CD4-positive, alpha-beta T cell (primary cell): ENCODE measurements around the gene ROR1. TPM values are rescaled to one million over a fixed set of nuclear protein-coding genes. Genes with fewer than 3 reads are reported as not detected.

ENCODE experiments used
- ATAC-seq: fragments of 200-7000 bp; cut with Tn5 transposase; one replicate; pipeline ENCODE4 v1.10.0; 2022; ENCODE audit warnings: mild to moderate bottlenecking; ENCODE audit not compliant: poor library complexity
- CTCF ChIA-PET: fragments of 350-600 bp; sonication (Branson Sonifier 250); formaldehyde crosslinking; loops from one replicate; lab custom pipeline; 2021; ENCODE audit warnings: antibody characterized with exemption, inconsistent platforms; lab: Charles Lee
- POLR2A ChIA-PET: fragments of 350-600 bp; sonication (Branson Sonifier 250); formaldehyde crosslinking; loops from one replicate; lab custom pipeline; 2021; ENCODE audit warnings: antibody characterized with exemption, inconsistent platforms; lab: Charles Lee
- DNase-seq, 14 experiments: peaks; one replicate each; pipeline ENCODE4 v3.0.0-alpha.2; 2013 to 2020; ENCODE audit warnings: mixed read lengths in 2 of 14
- H3K27ac ChIP-seq, 2 donors: one replicate each; pipeline versions ENCODE4 v1.5.1 to v1.7.0; 2013; ENCODE audit warnings: low read length in 2 of 2, low read depth in 1 of 2, mild to moderate bottlenecking in 1 of 2
- H3K27me3 ChIP-seq, 2 experiments: 1 replicate in 1 of 2; 2 replicates in 1 of 2; pipeline versions ENCODE4 v1.6.1 to v1.7.0; 2013; ENCODE audit warnings: low read length in 2 of 2, control low read depth in 1 of 2, mild to moderate bottlenecking in 1 of 2, moderate library complexity in 1 of 2; ENCODE audit not compliant: insufficient read depth in 2 of 2, control insufficient read depth in 1 of 2
- H3K36me3 ChIP-seq: one replicate; pipeline ENCODE4 v1.6.1; 2013; ENCODE audit warnings: low read length, control low read depth; ENCODE audit not compliant: insufficient read depth
- H3K4me1 ChIP-seq: one replicate; pipeline ENCODE4 v1.6.1; 2013; ENCODE audit warnings: low read length, control low read depth; ENCODE audit not compliant: insufficient read depth
- H3K4me3 ChIP-seq: one replicate; pipeline ENCODE4 v1.5.1; 2013; ENCODE audit warnings: mild to moderate bottlenecking, low read length, moderate library complexity
- H3K9me3 ChIP-seq, 2 experiments: 1 replicate in 1 of 2; 2 replicates in 1 of 2; pipeline versions ENCODE4 v1.6.1 to v1.7.0; 2013; ENCODE audit warnings: low read length in 2 of 2, mild to moderate bottlenecking in 2 of 2, control low read depth in 1 of 2, moderate library complexity in 1 of 2; ENCODE audit not compliant: control insufficient read depth in 1 of 2, insufficient read depth in 1 of 2
- H3K27ac Mint-ChIP-seq: one replicate; pipeline ENCODE4 v1.8.0; 2020; ENCODE audit warnings: mixed read lengths
- H3K27me3 Mint-ChIP-seq: one replicate; pipeline ENCODE4 v1.8.0; 2021; ENCODE audit warnings: mixed read lengths
- H3K36me3 Mint-ChIP-seq: one replicate; pipeline ENCODE4 v1.8.0; 2021; ENCODE audit warnings: low read depth, mixed read lengths
- H3K4me1 Mint-ChIP-seq: one replicate; pipeline ENCODE4 v1.8.0; 2021; ENCODE audit warnings: low read depth, mixed read lengths
- H3K4me3 Mint-ChIP-seq: one replicate; pipeline ENCODE4 v1.8.0; 2020; ENCODE audit warnings: mild to moderate bottlenecking, mixed read lengths
- H3K9me3 Mint-ChIP-seq: one replicate; pipeline ENCODE4 v1.8.0; 2020; ENCODE audit warnings: mixed read lengths
- CTCF ChIP-seq: fragments of 200-600 bp; IDR thresholded peaks from one replicate; pipeline ENCODE4 v1.8.0; 2022; ENCODE audit warnings: antibody characterized with exemption, mild to moderate bottlenecking
- intact Hi-C, 2 experiments: fragments of 100-400 bp; cut with DNase I in 1 of 2; cut with micrococcal nuclease in 1 of 2; formaldehyde crosslinking; loops; one replicate each; pipeline versions ENCODE4 v1.15.1 to v1.9.0; 2023 to 2025; cut with DNase I, micrococcal nuclease
- total RNA-seq, 174 experiments: library from RNA in 2 of 174; stranded (reverse) in 2 of 174; gene quantifications; one replicate each; pipeline ENCODE4 v1.2.3 and lab custom pipeline; 2021 to 2026

ROR1 gene
- total RNA-seq, 2 experiments from 2014 or later: not detected

DNA sequence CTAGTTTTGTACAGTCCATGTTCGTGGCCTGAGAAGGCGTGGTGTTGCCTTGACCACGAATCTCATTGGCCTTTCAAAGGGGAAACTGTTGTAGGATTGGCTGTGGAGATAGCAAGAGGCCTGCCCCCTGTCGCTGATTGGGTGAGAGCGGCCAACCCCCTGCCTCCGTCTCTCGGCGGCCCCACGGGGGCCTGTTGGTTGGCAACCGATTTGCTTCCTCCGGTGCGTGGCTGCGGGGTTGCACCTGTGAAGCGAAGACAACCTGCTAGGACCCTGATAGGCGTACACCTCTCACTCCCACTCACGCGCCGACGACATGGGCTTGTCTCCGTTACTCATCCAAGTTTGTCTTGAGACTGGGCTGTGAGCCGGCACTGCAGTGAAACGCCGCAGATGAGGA, 429.6 kb downstream of the ROR1 start, which contains the start of gene UBE2U:
UBE2U (plus strand) TSS at position 204 of the 400 bp plus-strand sequence. CDS start 428 bp downstream, outside the sequence.
- intact Hi-C loops: no loop called here
- H3K27ac ChIP-seq: no peak within 1 kb of the TSS
- Mint-ChIP-seq H3K36me3 (no peaks in the 10 kb centered on the region), H3K9me3 (no peaks in the 10 kb centered on the region), H3K4me3 (no peak within 1 kb of the TSS), H3K27me3 (peaks cover 12% of the 10 kb centered on the region), H3K27ac (no peak within 1 kb of the TSS), H3K4me1 (no peaks in the 10 kb centered on the region)
- DNase-seq: no peak
- ATAC-seq: no peak
- H3K4me1 ChIP-seq: no peaks in the 10 kb centered on the region
- H3K4me3 ChIP-seq: no peak within 1 kb of the TSS
- ChIA-PET CTCF (no interaction called here), POLR2A (no interaction called here)
- H3K27me3 ChIP-seq: no peaks in the 10 kb centered on the region
- TF ChIP-seq CTCF: no peak
- no peaks in the 10 kb centered on the region for H3K36me3 ChIP-seq
- no peaks in the 10 kb centered on the region for H3K9me3 ChIP-seq

DNA sequence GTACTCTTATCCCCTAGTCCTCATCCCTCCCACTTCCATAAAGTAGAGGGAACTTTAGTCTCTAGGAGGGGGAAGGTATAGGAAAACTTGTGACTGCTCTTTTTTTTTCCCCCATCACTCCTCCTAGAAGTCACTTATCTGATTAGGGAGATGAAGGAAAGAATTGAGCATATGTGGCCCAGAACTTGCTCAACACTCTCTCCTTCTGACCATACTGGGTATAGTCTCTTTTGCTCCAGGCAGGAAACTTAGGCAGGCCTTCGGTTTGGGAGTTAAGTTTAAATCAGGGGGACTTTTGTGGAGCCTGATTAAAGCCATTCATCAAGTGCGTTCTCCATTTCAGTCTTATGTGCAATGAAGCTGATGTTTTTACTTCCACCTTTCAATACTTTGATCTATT, 435.4 kb downstream of the ROR1 start:
- H3K36me3 Mint-ChIP-seq: no peaks in the 10 kb centered on the region
- H3K27ac Mint-ChIP-seq: no peak overlapping the region
- peaks cover 7% of the 10 kb centered on the region for H3K27me3 Mint-ChIP-seq
- H3K27me3 ChIP-seq: no peaks in the 10 kb centered on the region
- H3K4me1 Mint-ChIP-seq: no peaks in the 10 kb centered on the region
- H3K9me3 Mint-ChIP-seq: no peaks in the 10 kb centered on the region
- H3K27ac ChIP-seq: no peak overlapping the region
- no peak for TF ChIP-seq CTCF
- no peaks in the 10 kb centered on the region for H3K36me3 ChIP-seq
- intact Hi-C loops: no loop called here
- POLR2A ChIA-PET: no interaction called here
- DNase-seq (no peak), ATAC-seq (no peak)
- H3K4me3 Mint-ChIP-seq: no peak overlapping the region
- no peaks in the 10 kb centered on the region for H3K9me3 ChIP-seq
- CTCF ChIA-PET: no interaction called here
- no peaks in the 10 kb centered on the region for H3K4me1 ChIP-seq
- no peak overlapping the region for H3K4me3 ChIP-seq

DNA sequence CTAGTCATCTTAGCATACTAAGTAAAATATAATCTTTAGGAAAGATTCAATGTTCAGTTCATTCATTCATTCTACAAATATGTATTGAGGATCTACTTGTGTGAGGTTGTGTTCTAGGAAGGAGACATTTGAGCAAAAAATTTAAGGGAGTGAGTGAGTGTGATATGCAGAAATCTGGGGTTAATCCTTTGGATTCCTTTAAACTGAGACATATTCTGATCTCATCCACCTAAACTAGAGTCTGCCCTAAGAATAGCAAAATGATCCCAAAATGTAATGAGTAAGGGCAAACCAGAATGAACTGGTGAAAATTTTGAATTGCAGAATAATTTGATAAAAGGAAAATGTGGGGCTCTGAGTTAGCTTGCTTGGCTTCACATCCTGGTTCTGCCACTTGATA, 438.2 kb downstream of the ROR1 start:
- H3K9me3 Mint-ChIP-seq: no peaks in the 10 kb centered on the region
- Histone ChIP-seq H3K36me3 (no peaks in the 10 kb centered on the region), H3K4me3 (no peak overlapping the region), H3K4me1 (no peaks in the 10 kb centered on the region), H3K27ac (no peak overlapping the region), H3K9me3 (no peaks in the 10 kb centered on the region), H3K27me3 (no peaks in the 10 kb centered on the region)
- TF ChIP-seq CTCF: no peak
- DNase-seq (no peak), ATAC-seq (no peak)
- H3K4me1 Mint-ChIP-seq: no peaks in the 10 kb centered on the region
- H3K4me3 Mint-ChIP-seq: no peak overlapping the region
- H3K27me3 Mint-ChIP-seq: no peaks in the 10 kb centered on the region
- POLR2A ChIA-PET: no interaction called here
- no peak overlapping the region for H3K27ac Mint-ChIP-seq
- CTCF ChIA-PET: no interaction called here
- no peaks in the 10 kb centered on the region for H3K36me3 Mint-ChIP-seq
- intact Hi-C loops: no loop called here
